GM18498 (cell line): ENCODE results near the gene TTN.

Experiments used
- ATAC-seq: cut with Tn5 transposase; IDR thresholded peaks from one replicate; pipeline ENCODE4 v1.9.1; 2021; ENCODE audit warnings: mild to moderate bottlenecking, moderate library complexity; ENCODE audit not compliant: unreplicated experiment

TTN gene

GRCh38 chr2:178807227-178808008 is at the start of gene TTN:
Gene TTN, minus strand, starts transcription at chr2:178807423. Its CDS starts 2,781 bp downstream, at chr2:178804642.
- ATAC-seq = no peak

GRCh38 chr2:178855151-178855550 is 47.9 kb upstream of the TTN start:
- ATAC-seq = no peak

DNA sequence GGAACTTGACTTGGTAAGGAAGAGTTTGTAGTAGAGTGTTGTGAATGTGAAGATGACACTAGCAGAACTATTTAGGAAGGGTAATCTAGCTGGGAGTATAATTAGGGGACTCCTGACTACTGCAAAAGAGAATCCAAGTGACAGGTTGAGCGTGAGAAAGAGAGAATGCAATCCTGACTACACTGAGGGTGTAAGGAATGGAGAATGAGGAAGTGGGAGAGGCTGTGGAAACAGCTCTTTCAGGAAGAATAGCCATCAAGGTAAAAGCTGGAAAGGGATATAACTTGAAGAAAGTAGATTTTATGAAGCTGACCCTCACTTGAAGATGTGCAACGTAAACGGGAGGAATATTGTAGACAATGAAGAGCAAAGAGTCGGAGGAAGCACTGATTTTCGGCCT is 41.1 kb upstream of the TTN start:
- ATAC-seq = no peak

- no peak for ATAC-seq
Observed at GRCh38 chr2:178846458-178846802, 39.2 kb upstream of the TTN start.

GRCh38 chr2:178845566-178846457 is 38.6 kb upstream of the TTN start:
- ATAC-seq = no peak

- ATAC-seq = no peak
Observed at GRCh38 chr2:178844701-178845100, 37.5 kb upstream of the TTN start.

- no peak for ATAC-seq
Observed at GRCh38 chr2:178844269-178844668, 37.0 kb upstream of the TTN start.

DNA sequence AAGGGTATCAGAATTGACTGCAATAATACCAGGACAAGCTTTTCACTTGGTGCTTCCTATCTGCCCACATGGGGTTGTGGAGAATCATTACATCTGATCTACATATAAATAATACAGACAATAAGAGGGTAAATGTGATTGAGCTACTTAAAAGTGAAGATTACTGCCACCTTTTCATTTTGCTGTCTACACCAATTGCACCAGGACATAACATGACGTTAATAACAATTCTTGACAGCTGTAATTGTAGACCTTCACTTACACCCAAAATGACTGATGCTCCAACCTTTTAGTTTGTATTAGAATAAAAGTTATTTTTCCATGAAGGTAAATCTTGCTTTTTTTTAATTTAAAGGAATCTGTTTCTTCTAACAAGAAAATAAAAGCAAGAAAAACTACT is 36.5 kb upstream of the TTN start:
- no peak for ATAC-seq

DNA sequence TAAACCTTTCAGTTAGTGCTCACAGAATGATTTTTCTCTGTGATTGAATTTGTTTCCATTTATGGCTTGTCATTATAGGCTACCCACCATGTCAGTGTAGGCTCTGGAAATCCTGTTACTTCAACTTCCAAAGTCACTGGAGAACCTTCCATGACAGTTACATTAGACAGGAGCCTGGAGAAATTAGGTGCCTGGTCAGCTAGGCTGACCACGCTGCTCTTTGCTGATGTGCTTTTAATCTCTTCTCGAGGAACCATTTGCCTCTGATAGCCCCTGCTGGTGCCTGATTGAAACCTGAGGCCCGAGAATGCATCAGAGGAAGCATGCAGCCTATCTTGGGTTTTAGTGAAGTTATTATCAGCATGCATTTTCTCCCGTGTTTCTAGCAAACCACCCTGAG is 29.6 kb upstream of the TTN start:
- no peak for ATAC-seq

DNA sequence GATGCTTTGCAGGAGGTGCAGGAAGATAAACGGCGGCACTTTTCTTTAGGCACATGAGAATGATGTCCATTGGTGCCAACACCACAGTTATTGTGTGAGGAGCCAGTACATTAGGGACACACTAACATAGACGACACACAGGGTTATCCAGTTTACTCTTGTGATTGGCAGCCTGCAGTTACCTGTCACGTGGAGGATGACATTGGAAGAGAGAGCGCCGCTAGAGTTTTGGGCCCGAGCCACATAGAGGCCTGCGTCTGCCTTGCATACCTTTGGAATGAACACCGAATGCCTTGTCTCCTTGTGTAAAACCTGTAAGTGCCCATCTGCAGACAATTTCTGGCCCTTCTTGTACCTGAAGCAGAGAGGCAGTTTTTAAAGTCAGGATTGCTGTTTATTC is 26.9 kb upstream of the TTN start:
- no peak for ATAC-seq

DNA sequence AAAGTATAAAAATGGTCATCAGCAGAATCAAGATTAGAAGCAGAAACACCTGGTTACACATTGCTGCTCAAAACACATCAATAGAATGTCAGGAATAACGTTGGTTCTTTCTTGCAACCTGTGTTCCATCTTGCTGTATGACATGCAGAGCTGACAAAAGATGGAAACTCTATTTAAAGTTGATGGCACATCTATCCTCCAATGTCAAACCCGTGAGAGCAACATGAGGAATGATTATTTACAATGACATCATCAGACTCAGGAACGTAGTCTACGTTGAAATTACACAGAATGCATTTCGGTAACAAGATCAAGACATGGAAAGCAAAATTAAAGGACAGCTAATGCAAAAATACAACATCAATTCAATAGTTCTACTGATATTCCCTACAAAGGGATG is 26.2 kb upstream of the TTN start:
- no peak for ATAC-seq

GRCh38 chr2:178830451-178830850 is 23.2 kb upstream of the TTN start:
- no peak for ATAC-seq

DNA sequence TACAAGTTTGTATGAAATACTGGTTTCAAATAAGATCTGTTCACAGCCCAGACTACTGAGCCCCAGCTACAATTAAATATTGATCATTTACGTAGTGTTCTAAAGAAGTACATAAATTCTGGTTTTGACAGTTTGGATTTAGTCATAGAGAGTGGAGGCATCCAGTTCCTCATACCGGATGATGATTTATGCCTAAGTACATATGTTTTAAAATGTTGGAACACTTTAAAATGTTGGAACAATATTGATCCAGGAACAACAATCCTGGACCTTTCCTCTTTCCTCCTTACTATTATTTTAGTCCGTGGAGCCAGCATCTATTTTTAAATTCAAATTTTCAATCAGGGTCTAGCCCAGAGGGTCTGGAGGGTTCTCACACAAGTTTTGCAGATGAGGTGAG is 22.8 kb upstream of the TTN start:
- ATAC-seq = no peak

DNA sequence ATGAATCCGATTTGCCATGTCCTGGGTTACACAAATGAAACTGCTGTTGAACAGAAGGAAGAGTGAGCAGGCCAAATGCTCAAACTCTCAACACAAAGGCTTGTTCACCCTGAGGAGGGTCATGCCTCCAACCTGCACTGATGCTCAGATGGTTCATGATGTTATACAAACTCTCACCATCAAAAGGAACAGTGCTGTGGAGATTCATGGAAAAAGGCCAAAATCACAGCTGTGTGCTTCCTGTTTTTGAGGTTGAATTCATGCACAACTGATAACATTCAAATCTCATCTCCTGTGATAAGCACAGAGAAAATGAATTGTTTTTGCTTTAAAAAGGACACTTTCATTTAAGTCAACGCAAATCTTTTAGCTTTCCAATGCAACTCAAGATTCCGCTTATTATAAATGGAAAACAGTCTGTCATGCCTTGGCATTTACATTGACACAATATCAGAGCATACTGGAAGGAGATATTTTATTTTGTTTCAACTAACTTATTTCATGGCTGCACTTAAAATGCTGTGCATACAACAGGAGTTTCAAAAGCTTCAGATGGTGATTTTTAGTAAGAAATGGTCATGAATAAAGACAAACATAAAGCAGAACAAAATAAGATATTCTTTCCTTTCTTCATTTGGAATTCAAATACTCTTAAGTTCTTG is 22.2 kb upstream of the TTN start:
- no peak for ATAC-seq

GRCh38 chr2:178828486-178828881 is 21.3 kb upstream of the TTN start:
- ATAC-seq = no peak

GRCh38 chr2:178827739-178828485 is 20.7 kb upstream of the TTN start:
- ATAC-seq = no peak

DNA sequence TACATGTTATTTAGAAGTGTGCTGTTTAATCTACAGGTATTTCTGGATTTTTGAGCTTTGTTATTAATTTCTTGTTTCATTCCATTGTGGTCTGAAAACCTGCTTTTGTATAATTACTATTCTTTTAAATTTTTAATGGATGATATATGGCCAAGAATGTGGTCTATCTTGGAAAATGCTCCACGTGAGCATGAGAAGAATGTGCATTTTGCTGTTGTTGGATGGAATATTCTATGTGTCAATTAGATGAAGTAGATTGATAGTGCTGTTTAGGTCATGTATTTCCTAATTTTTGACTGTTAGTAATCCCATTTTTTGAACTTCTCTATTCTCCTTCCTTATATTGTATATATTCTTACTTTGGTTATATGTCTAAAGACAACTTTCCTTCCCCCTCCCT is 19.9 kb upstream of the TTN start:
- no peak for ATAC-seq

DNA sequence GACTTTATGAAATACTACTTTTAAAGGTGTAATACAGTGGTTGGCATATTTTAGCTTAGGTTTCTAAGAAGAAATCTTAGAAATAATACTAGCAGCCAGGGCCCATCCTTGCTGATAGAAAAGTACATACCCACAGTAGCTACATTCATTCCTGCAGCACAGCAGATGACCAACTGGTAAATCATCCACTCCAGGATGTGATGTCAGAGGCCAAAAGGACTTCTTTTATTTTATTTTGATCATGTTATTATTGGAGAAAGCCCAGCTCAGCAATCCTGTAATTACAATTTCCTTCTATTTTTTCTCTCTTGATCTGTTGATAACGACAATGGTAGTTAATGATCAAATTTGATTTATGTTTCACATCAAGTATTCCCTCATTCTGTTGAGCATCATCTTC is 18.0 kb upstream of the TTN start:
- no peak for ATAC-seq

DNA sequence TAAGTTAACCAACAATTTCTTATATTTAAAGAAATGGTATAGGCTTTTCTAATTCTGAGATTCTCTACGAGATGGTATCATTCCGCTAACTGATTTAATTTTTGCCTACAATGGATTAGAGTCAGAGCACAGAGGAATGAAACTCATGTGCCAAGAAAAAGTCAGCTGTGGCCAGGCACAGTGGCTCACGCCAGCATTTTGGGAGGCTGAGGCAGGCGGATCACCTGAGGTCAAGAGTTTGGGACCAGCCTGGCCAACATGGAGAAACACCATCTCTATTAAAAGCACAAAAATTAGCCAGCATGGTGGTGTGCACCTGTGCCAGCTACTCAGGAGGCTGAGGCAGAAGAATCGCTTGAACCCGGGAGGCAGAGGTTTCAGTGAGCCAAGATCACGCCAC is 17.0 kb upstream of the TTN start:
- ATAC-seq = no peak

DNA sequence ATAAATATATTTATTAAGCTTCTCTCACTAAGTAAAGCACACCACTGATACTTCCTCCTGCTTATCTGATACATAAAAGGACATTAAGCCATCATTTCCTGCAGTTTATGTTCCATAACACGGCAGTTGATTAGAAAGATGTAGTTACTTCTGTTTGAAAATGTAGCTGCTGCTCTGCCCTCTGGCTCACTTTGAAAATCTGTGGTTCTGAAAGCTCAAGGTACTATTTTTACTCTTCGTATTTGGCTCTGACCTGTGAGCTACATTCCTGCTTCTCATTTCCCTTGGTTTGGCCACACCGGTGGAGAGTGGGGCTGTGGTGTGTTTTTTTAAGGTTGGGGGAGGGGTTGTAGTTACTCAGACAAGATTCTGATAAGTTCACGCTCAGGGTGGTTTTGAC is 12.8 kb upstream of the TTN start:
- peak; percentile 87 for ATAC-seq
